ENCODE measurements around the gene OR4E2.

DNA sequence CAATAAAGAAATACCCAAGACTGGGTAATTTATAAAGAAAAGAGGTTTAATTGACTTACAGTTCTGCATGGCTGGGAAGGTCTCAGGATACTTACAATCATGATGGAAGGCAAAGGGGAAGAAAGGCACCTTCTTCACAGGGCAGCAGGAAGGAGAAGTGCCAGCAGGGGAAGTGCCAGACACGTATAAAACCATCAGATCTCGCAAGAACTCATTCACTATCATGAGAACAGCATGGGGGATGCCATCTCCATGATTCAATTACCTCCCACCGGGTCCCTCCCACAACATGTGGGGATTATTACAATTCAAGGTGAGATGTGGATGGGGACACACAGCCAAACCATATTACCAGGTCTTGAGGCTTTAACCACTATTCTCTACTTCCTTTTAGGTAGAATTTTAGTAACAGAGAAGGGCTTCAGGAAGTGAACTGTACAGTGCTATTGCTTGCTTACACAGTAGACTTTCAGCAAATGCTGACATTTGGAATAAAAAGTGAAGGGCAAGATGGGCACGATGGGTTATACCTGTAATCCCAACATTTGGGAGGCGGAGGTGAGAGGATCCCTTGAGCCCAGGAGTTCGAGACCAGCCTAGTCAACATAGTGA is 60.8 kb downstream of the OR4E2 start:
- TF ChIP-seq CTCF (conservative IDR thresholded peaks at IDR 0.05; ENCODE audit: low read depth in 2 of 2) = no peak
- TF ChIP-seq CREB1 (CRISPR knock-in tag; IDR thresholded peaks at IDR 0.05; ENCODE audit: low read depth) = no peak
- no peak for TF ChIP-seq EZH2phosphoT487 (IDR thresholded peaks at IDR 0.05; ENCODE audit: unreplicated experiment)

Data from GM23338 (cell line).